Upper lobe of right lung (tissue), 1 donor: ENCODE results near the gene SHQ1. TPM values are rescaled to one million over a fixed set of nuclear protein-coding genes. Genes with fewer than 3 reads are reported as not detected.
"Not testable (repeated sequence)": the region's sequence is repeated elsewhere in the genome, so short reads cannot be mapped to it uniquely, and the experiment has no call there.

Experiments used
- ATAC-seq: fragments of 200-7000 bp; cut with Tn5 transposase; one replicate; pipeline ENCODE4 v1.9.1; 2020; ENCODE audit warnings: mild to moderate bottlenecking, moderate library complexity
- DNase-seq: peaks from one replicate; pipeline ENCODE4 v3.0.0-alpha.2; 2020
- H3K27ac ChIP-seq: fragments of 200-600 bp; one replicate; pipeline ENCODE4 v1.8.0; 2022
- H3K27me3 ChIP-seq: fragments of 200-600 bp; one replicate; pipeline ENCODE4 v1.8.0; 2022; ENCODE audit warnings: mild to moderate bottlenecking
- H3K36me3 ChIP-seq: fragments of 200-600 bp; one replicate; pipeline ENCODE4 v1.8.0; 2022
- H3K4me1 ChIP-seq: fragments of 200-600 bp; one replicate; pipeline ENCODE4 v1.8.0; 2022
- H3K4me3 ChIP-seq: fragments of 200-600 bp; one replicate; pipeline ENCODE4 v1.8.0; 2022; ENCODE audit warnings: mild to moderate bottlenecking
- H3K9me3 ChIP-seq: fragments of 200-600 bp; one replicate; pipeline ENCODE4 v1.8.0; 2022
- intact Hi-C: fragments of 100-400 bp; cut with DNase I; formaldehyde crosslinking; loops from one replicate; pipeline ENCODE4 v1.11.0; 2022
- total RNA-seq: library from RNA; stranded (reverse); fragmentation: NEBNext Ultra II Directional; extraction: Animal tissue kit (Norgen Biotek cat#: 25700); gene quantifications from one replicate; pipeline ENCODE4 v1.2.1, GENCODE V29; 2021
- TF ChIP-seq, protein P1 (sequence below): fragments of 200-600 bp; IDR thresholded peaks from one replicate; pipeline ENCODE4 v1.8.0; 2022; ENCODE audit warnings: antibody characterized with exemption
- donor health status: DM: no; HTN: yes; CAD: no; lungs with severe emphysema.

SHQ1 gene
- total RNA-seq, 1 donor from 2014 or later, result 17.3 TPM

DNA sequence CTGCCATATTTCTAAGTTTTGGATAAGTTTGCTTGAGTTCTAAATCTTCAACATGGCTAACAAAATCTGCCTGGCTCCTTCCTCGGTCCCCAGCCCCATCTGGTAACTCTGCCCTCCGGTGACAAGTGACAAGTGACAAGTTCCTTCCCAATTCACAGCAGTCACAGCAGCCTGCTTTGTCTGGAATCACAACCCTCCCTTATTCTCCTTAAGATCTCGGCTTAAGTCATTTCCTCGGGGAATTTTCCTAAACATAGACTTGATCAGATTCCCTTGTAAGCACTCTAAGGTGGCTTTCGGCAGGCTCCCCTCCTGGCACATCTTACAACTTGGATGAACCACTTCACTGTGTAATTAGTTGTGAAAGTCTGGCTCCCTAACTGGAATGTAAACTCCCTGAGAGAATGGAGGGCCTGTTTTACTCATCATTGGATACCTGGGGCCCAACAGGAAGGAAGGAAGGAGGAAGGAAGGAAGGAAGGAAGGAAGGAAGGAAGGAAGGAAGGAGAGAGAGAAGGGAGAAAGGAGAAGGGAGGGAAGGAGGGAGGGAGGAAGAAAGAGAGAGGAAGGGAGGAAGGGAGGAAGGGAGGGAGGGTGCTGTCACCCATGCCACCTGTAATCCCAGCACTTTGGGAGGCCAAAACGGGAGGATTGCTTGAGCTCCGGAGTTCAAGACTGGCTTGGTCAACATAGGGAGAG, 126.4 kb downstream of the SHQ1 start:
- TF ChIP-seq, protein P1, sequence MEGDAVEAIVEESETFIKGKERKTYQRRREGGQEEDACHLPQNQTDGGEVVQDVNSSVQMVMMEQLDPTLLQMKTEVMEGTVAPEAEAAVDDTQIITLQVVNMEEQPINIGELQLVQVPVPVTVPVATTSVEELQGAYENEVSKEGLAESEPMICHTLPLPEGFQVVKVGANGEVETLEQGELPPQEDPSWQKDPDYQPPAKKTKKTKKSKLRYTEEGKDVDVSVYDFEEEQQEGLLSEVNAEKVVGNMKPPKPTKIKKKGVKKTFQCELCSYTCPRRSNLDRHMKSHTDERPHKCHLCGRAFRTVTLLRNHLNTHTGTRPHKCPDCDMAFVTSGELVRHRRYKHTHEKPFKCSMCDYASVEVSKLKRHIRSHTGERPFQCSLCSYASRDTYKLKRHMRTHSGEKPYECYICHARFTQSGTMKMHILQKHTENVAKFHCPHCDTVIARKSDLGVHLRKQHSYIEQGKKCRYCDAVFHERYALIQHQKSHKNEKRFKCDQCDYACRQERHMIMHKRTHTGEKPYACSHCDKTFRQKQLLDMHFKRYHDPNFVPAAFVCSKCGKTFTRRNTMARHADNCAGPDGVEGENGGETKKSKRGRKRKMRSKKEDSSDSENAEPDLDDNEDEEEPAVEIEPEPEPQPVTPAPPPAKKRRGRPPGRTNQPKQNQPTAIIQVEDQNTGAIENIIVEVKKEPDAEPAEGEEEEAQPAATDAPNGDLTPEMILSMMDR, result no peak
- H3K4me3 ChIP-seq, result no peak overlapping the region
- H3K27me3 ChIP-seq, result no peaks in the 10 kb centered on the region
- no peak for ATAC-seq
- no peak for DNase-seq
- intact Hi-C loops, result no loop called here
- H3K27ac ChIP-seq, result no peak overlapping the region
- H3K4me1 ChIP-seq, result no peaks in the 10 kb centered on the region
- H3K36me3 ChIP-seq, result no peaks in the 10 kb centered on the region
- no peaks in the 10 kb centered on the region for H3K9me3 ChIP-seq

DNA sequence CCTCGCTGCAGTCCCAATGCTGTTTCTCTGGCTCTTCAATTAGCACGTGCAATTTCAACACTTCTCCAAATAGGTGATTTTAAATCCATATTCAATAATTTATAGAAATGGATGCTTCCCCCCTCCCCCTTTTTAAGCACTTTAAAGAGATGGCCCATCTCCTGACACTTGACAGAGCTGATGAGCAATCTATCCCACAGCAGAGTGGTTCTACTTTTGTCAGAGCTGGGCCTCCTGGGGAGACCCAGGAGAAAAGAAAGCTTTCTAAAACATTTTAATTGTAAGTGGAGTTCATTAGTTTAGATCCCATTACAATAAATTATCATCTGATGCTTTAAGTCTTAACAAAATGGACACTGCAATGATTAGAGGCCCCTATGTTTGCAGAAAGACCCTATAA, 127.7 kb downstream of the SHQ1 start:
- H3K36me3 ChIP-seq, result no peaks in the 10 kb centered on the region
- ATAC-seq (no peak), DNase-seq (no peak)
- no peaks in the 10 kb centered on the region for H3K9me3 ChIP-seq
- no peak overlapping the region for H3K4me3 ChIP-seq
- no peaks in the 10 kb centered on the region for H3K27me3 ChIP-seq
- intact Hi-C loops, result no loop called here
- no peak overlapping the region for H3K27ac ChIP-seq
- TF ChIP-seq, protein P1, result no peak
- H3K4me1 ChIP-seq, result no peaks in the 10 kb centered on the region

DNA sequence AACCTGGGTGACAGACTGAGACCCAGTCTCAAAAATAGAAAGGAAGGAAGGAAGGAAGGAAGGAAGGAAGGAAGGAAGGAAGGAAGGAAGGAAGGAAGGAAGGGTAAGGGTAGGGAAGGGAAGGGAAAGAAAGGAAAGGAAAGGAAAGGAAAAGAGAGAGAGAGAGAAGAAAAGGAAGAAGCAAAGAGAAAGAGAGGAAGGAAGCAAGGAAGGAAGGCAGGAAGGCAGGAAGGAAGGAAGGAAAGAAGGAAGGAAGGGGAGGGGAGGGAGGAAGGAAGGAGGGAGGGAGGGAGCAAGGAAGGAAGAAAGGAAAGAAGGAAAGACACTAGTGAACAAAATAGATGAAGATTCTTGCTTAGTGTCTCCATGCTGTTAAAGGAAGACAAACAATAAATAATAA, 129.1 kb downstream of the SHQ1 start:
- TF ChIP-seq, protein P1, result no peak
- Histone ChIP-seq H3K4me1 (no peaks in the 10 kb centered on the region), H3K4me3 (no peak overlapping the region), H3K9me3 (no peaks in the 10 kb centered on the region), H3K36me3 (no peaks in the 10 kb centered on the region), H3K27ac (no peak overlapping the region), H3K27me3 (no peaks in the 10 kb centered on the region)
- ATAC-seq (no peak), DNase-seq (no peak)
- intact Hi-C loops, result no loop called here

DNA sequence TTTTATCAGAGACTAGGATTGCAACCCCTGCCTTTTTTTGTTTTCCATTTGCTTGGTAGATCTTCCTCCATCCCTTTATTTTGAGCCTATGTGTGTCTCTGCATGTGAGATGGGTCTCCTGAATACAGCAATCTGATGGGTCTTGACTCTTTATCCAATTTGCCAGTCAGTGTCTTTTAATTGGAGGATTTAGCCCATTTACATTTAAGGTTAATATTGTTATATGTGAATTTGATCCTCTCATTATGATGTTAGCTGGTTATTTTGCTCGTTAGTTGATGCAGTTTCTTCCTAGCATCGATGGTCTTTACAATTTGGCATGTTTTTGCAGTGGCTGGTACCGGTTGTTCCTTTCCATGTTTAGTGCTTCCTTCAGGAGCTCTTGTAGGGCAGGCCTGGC, 134.1 kb downstream of the SHQ1 start:
- DNase-seq, H3K27ac ChIP-seq, intact Hi-C loops, H3K36me3 ChIP-seq, H3K4me1 ChIP-seq, ATAC-seq, H3K27me3 ChIP-seq, H3K9me3 ChIP-seq, H3K4me3 ChIP-seq: not testable (repeated sequence)

DNA sequence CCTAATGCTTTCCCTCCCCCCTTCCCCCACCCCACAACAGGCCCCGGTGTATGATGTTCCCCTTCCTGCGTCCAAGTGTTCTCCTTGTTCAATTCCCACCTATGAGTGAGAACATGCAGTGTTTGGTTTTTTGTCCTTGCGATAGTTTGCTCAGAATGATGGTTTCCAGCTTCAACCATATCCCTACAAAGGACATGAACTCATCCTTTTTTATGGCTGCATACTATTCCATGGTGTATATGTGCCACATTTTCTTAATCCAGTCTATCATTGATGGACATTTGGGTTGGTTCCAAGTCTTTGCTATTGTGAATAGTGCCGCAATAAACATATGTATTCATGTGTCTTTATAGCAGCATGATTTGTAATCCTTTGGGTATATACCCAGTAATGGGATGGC, 137.8 kb downstream of the SHQ1 start:
- ATAC-seq, result not testable (repeated sequence)

DNA sequence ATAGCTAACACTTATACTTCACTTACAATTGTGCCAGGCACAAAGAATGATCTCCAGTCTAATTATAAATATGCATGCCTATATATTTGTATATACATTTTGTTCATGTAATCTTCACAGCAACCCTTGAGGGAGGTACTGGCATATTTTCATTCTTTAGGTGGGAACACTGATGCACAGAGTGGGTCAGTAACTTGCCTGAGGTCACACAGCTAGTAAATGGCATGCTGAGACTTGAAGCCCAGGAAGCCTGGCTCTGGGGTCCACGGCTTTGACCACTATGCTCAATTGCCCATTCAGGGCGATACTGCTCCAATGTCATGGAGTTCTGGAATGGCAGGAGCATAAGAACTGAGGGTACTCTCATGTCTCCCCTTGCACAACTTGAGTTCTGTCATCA, 139.8 kb downstream of the SHQ1 start:
- ATAC-seq (no peak), DNase-seq (no peak)
- Histone ChIP-seq H3K4me3 (no peak overlapping the region), H3K4me1 (no peaks in the 10 kb centered on the region), H3K27me3 (no peaks in the 10 kb centered on the region), H3K36me3 (no peaks in the 10 kb centered on the region), H3K27ac (no peak overlapping the region), H3K9me3 (no peaks in the 10 kb centered on the region)
- intact Hi-C loops, result no loop called here
- TF ChIP-seq, protein P1, result no peak

More for the DNA sequence above, 137.8 kb downstream of the SHQ1 start:
- H3K27ac ChIP-seq, H3K36me3 ChIP-seq, DNase-seq, H3K4me1 ChIP-seq, intact Hi-C loops, H3K27me3 ChIP-seq, H3K9me3 ChIP-seq, H3K4me3 ChIP-seq: not testable (repeated sequence)

DNA sequence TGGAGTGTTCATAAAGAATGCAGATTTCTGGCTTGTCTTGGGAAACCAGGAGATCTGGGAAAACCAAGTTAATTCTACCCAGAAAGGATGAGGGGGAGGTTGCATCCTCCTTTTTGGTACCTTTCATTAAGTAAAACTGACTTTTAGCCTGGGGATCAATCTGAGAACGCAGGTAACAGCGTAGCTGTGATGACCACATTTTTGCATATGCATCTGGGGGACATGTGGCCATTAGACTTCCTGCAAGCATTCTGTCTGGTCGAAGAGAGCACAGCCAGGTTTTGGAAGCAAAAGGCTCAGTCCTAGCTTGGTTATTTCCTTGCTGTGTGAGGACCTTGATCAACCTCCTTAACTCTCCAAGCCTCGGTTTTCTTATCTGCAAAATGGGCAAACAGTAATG, 145.2 kb downstream of the SHQ1 start:
- Histone ChIP-seq H3K9me3 (no peaks in the 10 kb centered on the region), H3K27ac (no peak overlapping the region), H3K4me3 (no peak overlapping the region), H3K4me1 (no peaks in the 10 kb centered on the region), H3K27me3 (no peaks in the 10 kb centered on the region), H3K36me3 (no peaks in the 10 kb centered on the region)
- TF ChIP-seq, protein P1, result no peak
- intact Hi-C loops, result no loop called here
- DNase-seq (no peak), ATAC-seq (no peak)
